Stimulated activated naive CD4-positive, alpha-beta T cell (primary cell): Measurements from ENCODE around the gene HTR4.
"Not testable (repeated sequence)": the region's sequence is repeated elsewhere in the genome, so short reads cannot be mapped to it uniquely, and the experiment has no call there.

ENCODE experiments used
- DNase-seq, 6 experiments: peaks; one replicate each; lab custom pipeline; 2025; lab: John Stamatoyannopoulos, UW

The HTR4 gene, protein sequence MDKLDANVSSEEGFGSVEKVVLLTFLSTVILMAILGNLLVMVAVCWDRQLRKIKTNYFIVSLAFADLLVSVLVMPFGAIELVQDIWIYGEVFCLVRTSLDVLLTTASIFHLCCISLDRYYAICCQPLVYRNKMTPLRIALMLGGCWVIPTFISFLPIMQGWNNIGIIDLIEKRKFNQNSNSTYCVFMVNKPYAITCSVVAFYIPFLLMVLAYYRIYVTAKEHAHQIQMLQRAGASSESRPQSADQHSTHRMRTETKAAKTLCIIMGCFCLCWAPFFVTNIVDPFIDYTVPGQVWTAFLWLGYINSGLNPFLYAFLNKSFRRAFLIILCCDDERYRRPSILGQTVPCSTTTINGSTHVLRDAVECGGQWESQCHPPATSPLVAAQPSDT

DNA sequence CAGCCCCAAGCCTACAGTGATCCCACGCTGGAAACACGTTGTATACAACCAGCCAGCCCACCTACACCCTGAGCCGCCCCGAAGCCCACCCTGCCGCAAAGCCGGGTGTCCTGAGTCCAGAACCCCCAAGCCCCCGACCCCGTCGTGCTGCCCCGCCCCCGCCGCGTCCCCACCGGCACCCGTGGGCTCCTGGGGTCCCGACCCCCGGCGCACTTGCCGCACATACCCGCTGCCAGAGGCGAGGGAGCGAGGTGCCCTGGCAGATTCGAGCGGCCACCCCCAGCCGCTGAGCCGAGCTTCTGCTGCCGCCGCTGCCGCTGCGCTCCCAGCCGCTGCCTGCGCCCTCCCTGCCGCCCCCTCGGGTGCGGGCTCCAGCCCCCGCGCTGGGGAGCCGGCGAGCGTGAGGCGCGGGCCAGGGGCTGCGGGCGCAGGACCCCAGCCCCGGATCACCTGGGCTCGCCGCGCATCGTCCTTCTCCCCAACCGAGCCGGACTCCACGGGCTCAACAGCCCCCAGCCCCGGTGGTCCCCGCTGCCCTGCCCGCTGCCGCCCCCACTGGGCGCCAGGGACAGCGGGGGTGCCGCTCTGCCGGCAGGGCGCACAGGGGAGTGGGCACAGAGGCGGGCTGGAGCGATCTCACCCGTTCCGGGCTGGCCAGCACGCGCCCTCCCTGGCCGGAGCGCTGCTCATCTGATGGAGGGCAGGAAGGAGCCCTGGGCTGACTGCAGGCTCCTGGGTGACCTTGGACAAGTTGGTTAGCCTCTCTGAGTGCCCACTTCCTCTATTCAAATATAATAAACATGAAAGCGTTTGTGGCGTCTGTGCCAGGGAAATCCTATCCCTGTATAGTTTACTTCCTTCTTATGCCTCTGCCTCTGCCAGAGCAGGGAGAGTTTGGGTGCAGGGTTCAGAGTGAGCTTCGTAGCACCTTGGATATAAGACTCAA is at the start of gene HTR4:
TSS of gene HTR4 (minus strand) at position 692 of the 946 bp plus-strand sequence. CDS start 17,513 bp downstream, outside the sequence.
- no peak for DNase-seq

DNA sequence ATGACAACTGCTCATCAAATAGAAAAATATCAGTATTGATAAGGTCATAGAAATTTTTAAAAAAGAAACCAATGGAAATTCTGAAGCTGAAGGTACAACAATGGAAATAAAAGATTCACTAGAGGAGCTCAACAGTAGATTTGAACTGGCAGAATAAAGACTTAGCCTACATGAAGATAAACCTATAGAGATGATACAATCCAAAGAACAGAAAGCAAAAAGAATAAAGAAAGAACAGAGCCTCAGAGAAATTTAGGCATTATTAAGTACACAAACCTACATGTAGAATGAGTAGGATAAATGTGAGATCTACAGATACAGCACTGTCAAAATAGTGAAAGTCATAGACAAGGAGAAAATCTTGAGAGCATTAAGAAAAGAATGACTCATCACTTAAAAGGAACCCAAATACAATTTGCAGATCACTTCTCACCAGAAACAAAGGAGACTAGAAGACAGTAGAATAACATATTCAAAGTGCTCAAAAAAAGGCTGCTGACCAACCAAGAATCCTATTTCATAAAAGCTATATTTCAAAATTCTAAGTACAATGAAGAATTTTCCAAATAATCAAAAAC is 47.8 kb upstream of the HTR4 start:
- no peak for DNase-seq

DNA sequence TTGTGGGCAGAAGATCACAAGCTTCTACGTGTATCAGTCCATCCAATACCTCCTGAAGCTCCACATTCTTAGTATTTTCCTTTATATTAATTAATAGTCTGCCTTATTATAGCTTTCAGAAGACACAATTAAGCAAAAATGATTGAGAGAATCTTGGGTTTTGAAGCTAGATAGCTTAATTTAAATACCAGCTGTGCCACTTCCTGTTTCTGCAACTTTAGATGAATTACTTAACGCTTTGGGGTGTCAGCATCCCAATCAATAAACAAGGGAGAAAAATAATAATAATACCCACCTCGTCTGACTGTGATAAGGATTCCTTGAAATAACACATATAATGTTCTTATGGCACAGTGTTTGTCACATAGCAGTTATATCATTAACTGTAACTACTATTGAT is 44.7 kb upstream of the HTR4 start:
- no peak for DNase-seq

DNA sequence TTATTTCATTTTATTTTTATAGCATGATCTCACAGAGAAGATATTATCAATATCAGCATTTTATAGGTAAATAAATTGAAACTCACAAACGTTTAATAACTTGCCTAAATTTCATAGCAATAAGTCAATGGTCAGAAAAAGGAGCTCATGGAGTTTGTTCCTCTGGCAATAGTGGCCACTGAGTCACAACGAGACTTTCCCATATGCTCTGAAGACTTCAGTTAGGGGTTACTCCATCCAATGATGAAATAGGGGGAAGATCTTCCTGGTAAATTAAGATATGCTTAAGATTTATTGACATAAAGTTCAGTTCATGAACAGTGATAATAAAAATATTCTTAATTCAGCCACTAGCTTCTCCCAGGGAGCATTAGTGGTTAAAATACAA is 43.5 kb upstream of the HTR4 start:
- no peak for DNase-seq

DNA sequence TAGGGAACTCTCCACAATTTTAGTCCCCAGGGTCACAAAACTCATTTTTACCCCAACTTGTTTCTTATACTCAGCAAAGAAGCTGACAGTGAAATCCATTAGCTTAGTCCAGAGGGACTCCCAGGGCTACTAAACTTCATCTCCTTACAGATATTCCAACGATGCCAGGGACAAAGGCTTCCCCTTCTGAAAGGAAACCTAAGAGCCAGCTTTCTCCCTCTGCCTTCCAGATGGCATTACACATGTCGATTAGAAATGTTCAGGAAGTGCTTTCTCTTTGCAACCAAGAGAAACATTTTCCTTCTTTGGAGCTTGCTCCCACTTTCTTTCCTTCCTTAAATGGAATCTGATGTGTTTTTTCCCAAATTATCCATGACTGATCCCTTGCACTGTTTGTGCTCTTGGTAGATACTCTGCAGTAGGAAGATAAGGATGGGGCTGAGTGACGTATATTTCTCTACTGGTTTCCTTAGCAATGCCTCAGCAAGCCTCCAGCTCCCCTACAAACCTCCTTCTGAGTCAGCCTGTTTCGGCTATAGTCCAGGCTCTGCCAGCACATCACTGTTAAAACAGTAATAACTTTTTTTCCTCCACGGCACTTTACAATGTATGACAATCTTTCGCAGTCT is 43.0 kb upstream of the HTR4 start:
- DNase-seq: no peak

DNA sequence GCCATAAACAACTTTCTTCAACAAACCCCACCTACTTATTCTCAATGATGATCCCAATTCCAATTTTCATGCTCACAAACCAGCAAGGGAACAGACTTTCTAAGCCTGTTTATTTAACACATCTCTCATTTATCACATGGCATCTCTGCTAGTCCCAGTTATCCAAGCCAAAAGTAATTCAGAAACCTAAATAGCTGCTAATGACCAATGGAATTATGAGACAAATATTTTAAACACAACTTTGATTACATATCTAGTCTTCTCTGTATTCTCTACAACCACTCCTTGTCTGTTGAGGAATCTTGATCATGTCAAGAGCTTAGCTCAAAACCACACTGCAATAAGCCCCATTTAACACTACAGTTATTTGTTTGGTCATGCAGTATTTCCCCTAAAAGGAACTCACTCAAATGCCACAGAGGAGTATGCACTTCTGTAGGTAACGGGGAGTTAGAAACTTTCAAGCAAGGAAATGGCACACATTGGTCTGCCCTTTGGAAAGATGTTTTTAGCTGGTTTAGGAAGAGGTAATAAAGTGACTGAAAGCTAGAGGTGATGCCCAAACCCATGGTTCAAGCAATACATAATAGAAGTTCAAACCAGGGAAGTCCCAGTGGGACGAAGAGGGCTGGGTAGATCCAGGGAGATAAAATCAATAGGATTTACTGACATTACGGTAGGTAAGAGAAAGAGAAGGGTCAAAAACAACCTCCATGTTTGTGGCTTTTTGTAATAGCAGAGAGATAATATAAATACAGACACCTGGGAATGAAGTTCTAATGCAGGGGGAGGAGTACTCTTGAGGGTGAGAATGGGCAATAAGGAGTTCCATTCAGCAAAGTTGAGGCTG is 42.1 kb upstream of the HTR4 start:
- no peak for DNase-seq

DNA sequence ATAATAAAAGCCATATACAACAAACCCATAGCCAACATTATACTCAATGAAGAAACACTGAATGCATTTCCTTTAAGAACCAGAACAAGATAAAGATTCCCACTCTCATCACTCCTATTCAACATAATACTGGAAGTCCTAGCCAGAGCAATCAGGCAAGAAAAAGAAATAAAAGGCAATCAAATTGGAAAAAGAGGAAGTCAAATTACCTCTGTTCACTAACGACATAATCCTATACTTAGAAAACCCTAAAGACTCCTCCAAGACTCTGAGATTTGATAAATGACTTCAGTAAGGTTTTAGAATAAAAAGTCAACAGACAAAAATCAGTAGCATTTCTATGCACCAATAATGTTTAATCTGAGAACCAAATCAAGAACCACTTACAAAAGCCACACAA is 36.6 kb upstream of the HTR4 start:
- DNase-seq: no peak

DNA sequence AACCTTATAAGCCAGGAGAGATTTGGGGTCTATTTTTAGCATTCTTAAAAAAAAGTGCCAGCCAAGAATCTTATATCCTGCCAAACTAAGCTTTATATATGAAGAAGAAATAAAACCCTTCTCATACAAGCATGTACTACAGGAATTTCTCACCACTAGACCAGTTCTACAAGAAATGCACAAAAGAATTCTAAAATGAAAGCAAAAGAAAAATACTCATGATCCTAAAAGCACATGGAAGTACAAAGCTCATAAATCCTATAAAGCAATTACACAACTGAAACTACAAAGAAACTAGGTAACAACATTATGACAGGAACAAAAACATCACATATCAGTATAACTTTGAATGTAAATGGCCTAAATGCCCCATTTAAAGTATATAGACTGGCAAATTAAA is 34.5 kb upstream of the HTR4 start:
- DNase-seq: no peak

DNA sequence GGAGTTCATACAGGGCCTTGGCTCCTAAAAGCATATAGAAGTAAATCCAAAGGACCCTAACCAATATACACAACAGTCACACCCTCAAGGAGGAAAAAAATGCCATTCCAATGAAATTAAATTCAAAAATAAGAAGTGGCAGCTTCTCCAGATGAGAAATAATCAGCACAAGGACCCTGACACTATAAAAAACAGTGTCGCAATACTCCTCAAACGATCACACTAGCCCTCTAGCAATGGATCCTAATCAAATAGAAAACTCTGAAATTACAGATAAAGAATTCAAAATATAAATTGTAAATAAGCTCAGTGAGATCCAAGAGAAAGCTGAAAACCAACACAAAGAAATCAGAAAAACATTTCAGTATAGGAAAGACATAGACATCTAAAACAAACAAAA is 33.5 kb upstream of the HTR4 start:
- no peak for DNase-seq

DNA sequence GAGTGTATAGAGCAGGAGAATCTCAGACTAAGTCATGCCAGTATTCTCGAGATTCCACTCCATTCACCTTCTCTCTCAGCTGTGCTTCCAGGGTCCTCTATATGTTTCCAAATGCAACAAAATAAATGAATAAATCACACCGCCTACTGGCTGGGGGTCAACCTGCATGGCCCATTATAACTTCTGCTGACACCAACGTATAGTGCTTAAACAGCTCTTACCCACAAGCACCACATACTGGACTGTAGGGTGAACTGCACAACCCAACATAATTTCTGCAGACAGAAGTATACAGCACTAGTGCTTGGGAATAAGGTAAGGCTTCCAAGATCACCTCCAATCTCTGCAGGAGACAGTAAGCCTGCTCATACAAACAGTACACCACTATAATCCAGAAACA is 33.1 kb upstream of the HTR4 start:
- no peak for DNase-seq

DNA sequence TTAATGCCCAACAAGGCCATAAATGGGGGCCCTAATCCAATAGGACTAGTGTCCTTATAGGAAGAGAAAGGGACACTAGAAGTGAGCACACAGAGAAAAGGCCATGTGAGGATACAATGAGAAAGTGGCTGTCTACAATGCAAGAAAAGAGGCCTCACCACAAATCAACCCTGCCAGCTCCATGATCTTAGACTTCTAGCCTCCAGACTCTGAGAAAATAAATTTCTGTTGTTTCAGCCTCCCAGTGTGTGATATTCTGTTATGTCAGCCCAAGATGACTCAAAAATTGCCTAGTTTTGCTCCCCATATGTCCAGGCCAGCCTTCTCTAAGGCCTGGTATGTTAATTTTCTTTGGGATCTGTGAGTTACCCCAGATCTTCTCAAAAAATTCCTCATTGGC is 32.3 kb upstream of the HTR4 start:
- no peak for DNase-seq

DNA sequence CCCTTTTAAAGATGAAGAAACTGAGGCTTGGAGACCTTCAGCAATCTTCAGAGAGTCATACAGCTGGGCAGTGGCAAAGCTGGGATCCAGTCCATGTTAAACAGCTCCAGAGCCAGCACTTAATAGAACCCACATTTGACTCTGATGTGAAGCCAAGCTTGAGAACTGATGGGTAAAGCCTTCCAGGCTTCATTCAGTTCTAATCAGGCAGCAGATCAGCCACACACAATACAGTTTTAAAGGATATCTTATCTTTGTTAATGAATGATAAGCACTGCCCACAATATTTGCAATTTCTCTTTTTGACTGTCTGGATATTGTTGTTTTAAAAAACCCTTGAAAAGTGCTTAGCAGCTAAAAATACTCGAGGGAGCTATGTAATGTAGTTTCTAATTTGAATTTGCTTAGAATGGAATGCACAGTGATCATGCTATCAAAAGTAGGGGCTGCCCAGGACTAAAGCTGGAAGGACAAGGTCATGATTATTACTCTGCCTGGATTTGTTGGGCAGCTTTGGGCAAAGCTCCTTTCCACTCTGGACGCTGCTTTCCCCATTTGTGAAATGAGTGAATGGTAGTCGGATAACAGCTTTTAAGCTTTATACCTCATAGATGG is 31.3 kb upstream of the HTR4 start:
- no peak for DNase-seq

DNA sequence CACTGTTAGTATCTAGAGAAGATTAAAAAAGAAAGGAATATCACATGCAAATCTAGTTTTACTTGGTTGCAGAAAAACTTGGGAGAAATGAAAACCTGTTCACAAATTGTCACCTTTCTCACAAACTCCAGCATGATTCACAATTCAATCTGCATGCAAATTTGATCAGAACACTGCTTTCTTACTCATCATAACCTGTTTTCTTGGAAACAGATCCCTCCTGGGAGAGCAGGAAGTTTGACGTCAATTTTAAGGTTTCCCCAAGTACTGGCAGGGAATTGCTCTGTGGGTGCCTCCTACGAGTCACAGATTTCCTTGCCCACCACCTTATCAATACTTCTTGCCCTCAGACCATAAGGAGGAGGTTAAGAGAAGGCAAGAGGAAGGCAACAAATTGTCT is 30.2 kb upstream of the HTR4 start:
- DNase-seq: no peak

DNA sequence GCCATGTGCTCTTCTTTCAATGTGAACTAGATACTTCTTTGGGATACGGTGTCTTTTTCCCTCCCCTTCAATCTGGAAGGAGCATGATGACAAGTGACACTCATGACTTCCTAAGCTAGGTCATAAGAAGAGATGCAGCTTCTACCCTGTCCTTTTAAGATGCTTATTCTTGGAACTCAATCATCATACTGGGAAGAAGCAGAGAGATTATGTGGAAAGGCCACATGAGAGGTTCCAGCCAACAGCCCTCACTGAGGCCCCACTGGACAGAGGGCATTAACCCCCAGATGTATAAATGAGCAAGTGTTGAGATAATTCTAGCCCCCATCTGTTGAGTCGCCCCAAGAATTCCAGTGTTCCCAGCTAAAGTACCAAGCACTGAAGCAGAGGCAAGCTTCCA is 29.3 kb upstream of the HTR4 start:
- no peak for DNase-seq

DNA sequence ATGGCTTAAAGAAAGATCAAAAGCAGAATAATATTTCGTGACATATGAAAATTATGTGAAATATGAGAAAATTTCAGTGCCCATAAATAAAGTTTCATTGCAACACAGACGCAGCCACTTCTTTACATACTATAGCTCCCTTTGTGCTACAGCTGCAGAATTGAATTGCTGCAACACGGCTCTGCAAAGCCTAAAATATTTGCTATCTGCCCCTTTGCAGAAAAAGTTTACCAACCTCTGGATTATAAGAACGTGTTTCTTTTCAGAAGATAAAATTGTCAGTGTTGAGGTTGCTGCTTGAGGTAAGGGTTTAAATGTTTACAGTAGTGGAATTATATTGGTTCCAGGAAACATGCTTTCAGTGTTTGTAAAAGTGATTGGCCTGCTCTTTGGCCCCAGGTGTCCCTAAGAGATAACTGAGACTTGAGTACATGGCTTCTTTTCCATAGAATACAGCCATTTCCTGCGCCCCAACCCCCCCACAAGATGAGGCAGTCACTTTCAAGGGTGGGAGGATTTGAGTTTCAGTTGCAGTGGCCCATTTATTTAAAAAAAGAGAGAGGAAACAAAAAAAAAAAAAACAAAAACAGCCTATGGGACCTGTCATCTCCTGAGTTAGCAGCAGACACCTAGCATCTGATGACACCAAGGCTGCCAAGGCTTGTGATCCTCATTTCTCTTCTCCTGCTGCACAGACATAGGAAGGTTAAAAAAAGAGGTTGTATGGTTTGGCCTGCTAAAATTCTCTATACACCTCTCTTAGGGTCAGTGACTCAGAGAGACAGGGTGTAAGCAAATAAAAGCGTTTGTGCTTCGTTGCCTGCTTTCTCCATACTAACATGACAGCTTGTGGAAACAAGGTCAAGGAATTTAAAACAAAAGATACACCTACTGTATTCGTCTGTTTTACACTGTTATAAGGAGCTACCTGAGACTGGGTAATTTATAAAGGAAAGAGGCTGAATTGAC is 28.0 kb upstream of the HTR4 start:
- no peak for DNase-seq

DNA sequence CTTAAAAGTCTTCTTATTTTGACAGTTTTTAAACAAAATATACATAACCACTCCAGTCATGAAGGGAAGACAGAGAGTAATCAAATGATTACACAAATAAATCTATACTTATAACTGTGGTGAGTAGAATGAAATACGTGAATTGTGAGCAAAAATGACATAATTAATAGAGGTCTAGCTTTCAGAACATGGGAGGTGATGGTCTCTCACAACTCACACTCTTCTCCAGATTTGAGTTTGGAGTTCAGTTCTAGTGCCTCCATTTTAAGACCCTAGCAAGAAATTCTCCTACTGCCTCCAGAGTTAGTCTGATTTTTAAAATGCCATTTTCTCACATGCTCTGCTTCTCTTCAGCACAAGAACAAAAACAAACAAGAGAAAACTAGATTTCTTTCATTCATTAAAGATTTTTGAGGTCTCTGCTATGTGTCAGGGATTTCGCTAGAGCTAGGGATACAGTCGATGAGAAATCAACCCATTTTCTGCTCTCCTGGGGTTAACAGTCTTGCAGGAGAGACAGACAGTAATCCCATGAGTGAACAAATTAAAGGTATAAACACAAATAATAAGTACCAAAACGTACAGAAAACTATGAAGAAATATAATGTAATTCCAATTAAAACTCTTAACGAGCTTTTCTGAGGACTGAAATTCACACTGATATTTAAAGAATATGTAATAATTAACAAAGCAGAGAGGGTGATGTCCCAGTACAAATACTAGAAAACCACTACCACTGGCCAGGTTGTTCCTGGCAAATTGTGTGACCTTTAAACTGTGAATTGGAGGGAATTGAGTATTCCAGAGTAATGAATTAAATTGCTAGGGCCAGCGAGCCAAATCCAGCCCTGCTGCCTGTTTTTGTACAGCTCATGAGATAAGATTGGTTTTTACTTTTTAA is 27.1 kb upstream of the HTR4 start:
- DNase-seq: no peak

DNA sequence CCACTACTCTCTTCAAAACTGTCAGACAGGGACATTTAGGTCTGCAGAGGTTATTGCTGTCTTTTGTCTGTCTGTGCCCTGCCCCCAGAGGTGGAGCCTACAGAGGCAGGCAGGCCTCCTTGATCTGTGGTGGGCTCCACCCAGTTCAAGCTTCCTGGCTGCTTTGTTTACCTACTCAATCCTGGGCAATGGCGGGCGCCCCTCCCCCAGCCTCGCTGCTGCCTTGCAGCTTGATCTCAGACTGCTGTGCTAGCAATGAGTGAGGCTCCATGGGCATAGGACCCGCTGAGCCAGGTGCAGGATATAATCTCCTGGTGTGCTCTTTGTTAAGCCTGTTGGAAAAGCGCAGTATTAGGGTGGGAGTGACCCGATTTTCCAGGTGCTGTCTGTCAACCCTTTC is 19.4 kb upstream of the HTR4 start:
- not testable (repeated sequence) for DNase-seq

DNA sequence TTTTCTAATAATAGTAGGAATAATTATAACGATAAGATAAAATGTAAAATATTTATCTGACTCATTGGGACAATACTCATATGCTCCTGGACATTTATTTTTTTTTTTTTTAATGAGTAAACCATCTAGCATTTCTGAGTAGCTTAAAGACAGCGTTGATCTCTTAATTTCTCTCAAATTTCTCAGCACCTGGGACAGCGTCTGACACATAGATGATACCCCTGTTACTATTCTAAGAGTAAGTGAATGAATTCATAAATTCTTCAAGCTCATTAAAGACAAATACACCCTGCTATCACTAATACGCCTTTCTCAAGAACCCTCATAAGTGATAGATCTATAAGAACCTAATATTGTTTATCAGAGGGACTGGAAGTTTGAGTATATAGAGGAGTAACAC is 12.0 kb upstream of the HTR4 start:
- DNase-seq: no peak

DNA sequence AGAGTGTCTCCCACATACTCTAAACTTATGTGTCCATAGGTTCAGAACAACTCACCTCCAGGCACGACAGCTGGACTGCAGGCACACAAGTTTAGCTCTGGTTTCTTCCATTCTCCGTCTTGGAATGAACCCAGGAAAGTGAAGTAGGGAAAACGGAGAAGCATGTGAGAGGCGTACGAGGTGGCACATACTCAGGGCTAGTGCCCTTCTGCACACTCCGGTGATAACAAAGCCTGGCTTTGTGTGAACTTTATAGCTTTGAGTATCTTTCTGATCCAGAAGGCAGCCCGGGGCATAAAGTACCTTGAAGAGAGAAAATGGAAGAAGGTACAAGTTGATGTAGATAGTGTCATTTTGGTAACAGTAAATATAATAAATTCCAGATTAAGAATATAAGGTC is 11.1 kb upstream of the HTR4 start:
- DNase-seq: no peak
